ENCODE measurements around the gene RITA1.
A peak's percentile ranks its signal among the peaks of the same experiment; 100 is the strongest.

Gene RITA1

GRCh38 chr12:113163030-113163360, 22.5 kb upstream of the RITA1 start:
- H3K27ac ChIP-seq = no peak overlapping the region

GRCh38 chr12:113164014-113164413, 21.5 kb upstream of the RITA1 start:
- Histone ChIP-seq H3K4me2 (ENCODE audit: low read length) (no peak overlapping the region), H3K36me3 (ENCODE audit: control insufficient read depth, insufficient read depth, low read length) (no peaks in the 10 kb centered on the region), H3K27me3 (ENCODE audit: control insufficient read depth, insufficient read depth, low read length) (no peaks in the 10 kb centered on the region), H3K27ac (no peak overlapping the region), H3K9me3 (ENCODE audit: control insufficient read depth, low read length) (no peaks in the 10 kb centered on the region), H2AFZ (no peak overlapping the region), H3K9ac (no peak overlapping the region), H3K4me1 (peaks cover 14% of the 10 kb centered on the region), H3K79me2 (no peaks in the 10 kb centered on the region), H3K4me3 (ENCODE audit: low read depth, low read length) (no peak overlapping the region)
- TF ChIP-seq CTCF (IDR thresholded peaks at IDR 0.05) = no peak

More at GRCh38 chr12:113163030-113163360, 22.5 kb upstream of the RITA1 start:
- Histone ChIP-seq H2AFZ (no peak overlapping the region), H3K4me2 (ENCODE audit: low read length) (no peak overlapping the region), H3K4me1 (peaks cover 7% of the 10 kb centered on the region), H3K79me2 (no peaks in the 10 kb centered on the region), H3K27me3 (ENCODE audit: control insufficient read depth, insufficient read depth, low read length) (no peaks in the 10 kb centered on the region), H3K4me3 (ENCODE audit: low read depth, low read length) (no peak overlapping the region), H3K9ac (no peak overlapping the region), H3K36me3 (ENCODE audit: control insufficient read depth, insufficient read depth, low read length) (no peaks in the 10 kb centered on the region), H3K9me3 (ENCODE audit: control insufficient read depth, low read length) (no peaks in the 10 kb centered on the region)
- TF ChIP-seq CTCF (IDR thresholded peaks at IDR 0.05) = no peak

GRCh38 chr12:113165521-113166450, 19.7 kb upstream of the RITA1 start:
- no peak overlapping the region for H3K4me3 ChIP-seq (ENCODE audit: low read depth, low read length)
- H3K79me2 ChIP-seq = no peaks in the 10 kb centered on the region
- no peaks in the 10 kb centered on the region for H3K27me3 ChIP-seq (ENCODE audit: control insufficient read depth, insufficient read depth, low read length)
- no peak overlapping the region for H2AFZ ChIP-seq
- H3K4me1 ChIP-seq = peaks cover 14% of the 10 kb centered on the region
- H3K4me2 ChIP-seq (ENCODE audit: low read length) = no peak overlapping the region
- no peak for TF ChIP-seq CTCF (IDR thresholded peaks at IDR 0.05)
- no peaks in the 10 kb centered on the region for H3K9me3 ChIP-seq (ENCODE audit: control insufficient read depth, low read length)
- H3K27ac ChIP-seq = no peak overlapping the region
- H3K36me3 ChIP-seq (ENCODE audit: control insufficient read depth, insufficient read depth, low read length) = no peaks in the 10 kb centered on the region
- H3K9ac ChIP-seq = no peak overlapping the region

- no peaks in the 10 kb centered on the region for H3K9me3 ChIP-seq (ENCODE audit: control insufficient read depth, low read length)
- H2AFZ ChIP-seq = peak overlapping the region; percentile 61
- H3K79me2 ChIP-seq = peaks cover 3% of the 10 kb centered on the region
- no peak overlapping the region for H3K9ac ChIP-seq
- no peak for TF ChIP-seq CTCF (IDR thresholded peaks at IDR 0.05)
- peak overlapping the region; percentile 75 for H3K27ac ChIP-seq
- H3K36me3 ChIP-seq (ENCODE audit: control insufficient read depth, insufficient read depth, low read length) = no peaks in the 10 kb centered on the region
- H3K4me1 ChIP-seq = peaks cover 20% of the 10 kb centered on the region
- H3K27me3 ChIP-seq (ENCODE audit: control insufficient read depth, insufficient read depth, low read length) = no peaks in the 10 kb centered on the region
- no peak overlapping the region for H3K4me3 ChIP-seq (ENCODE audit: low read depth, low read length)
- H3K4me2 ChIP-seq (ENCODE audit: low read length) = no peak overlapping the region
Observed at GRCh38 chr12:113167868-113168267, 17.7 kb upstream of the RITA1 start.

- no peaks in the 10 kb centered on the region for H3K27me3 ChIP-seq (ENCODE audit: control insufficient read depth, insufficient read depth, low read length)
- no peak overlapping the region for H3K4me3 ChIP-seq (ENCODE audit: low read depth, low read length)
Observed at GRCh38 chr12:113169697-113170096, 15.8 kb upstream of the RITA1 start.

More at GRCh38 chr12:113169697-113170096, 15.8 kb upstream of the RITA1 start:
- Histone ChIP-seq H3K79me2 (peaks cover 3% of the 10 kb centered on the region), H3K4me2 (ENCODE audit: low read length) (no peak overlapping the region), H3K9ac (no peak overlapping the region), H3K27ac (no peak overlapping the region), H3K4me1 (peaks cover 20% of the 10 kb centered on the region), H2AFZ (no peak overlapping the region), H3K36me3 (ENCODE audit: control insufficient read depth, insufficient read depth, low read length) (no peaks in the 10 kb centered on the region), H3K9me3 (ENCODE audit: control insufficient read depth, low read length) (no peaks in the 10 kb centered on the region)
- TF ChIP-seq CTCF (IDR thresholded peaks at IDR 0.05) = no peak
